Parathyroid adenoma (tissue), 2 donors: ENCODE results near the gene DNM1.

ENCODE experiments used
- H2AFZ ChIP-seq: fragments of 300-600 bp; sonication (generic); one replicate; pipeline ENCODE4 v1.7.0; 2017; ENCODE audit warnings: antibody characterized with exemption, mild to moderate bottlenecking
- H3K27ac ChIP-seq: fragments of 300-600 bp; sonication (generic); one replicate; pipeline ENCODE4 v1.7.0; 2017
- H3K27me3 ChIP-seq: fragments of 300-600 bp; sonication (generic); one replicate; pipeline ENCODE4 v1.7.0; 2017; ENCODE audit warnings: low read length; ENCODE audit not compliant: control insufficient read depth, insufficient read depth
- H3K36me3 ChIP-seq: fragments of 300-600 bp; sonication (generic); one replicate; pipeline ENCODE4 v1.7.0; 2017; ENCODE audit warnings: low read length; ENCODE audit not compliant: control insufficient read depth, insufficient read depth
- H3K4me1 ChIP-seq: fragments of 300-600 bp; sonication (generic); one replicate; pipeline ENCODE4 v1.7.0; 2017; ENCODE audit warnings: control low read depth
- H3K4me2 ChIP-seq: fragments of 300-600 bp; sonication (generic); one replicate; pipeline ENCODE4 v1.7.0; 2017; ENCODE audit warnings: low read length
- H3K4me3 ChIP-seq: fragments of 300-600 bp; sonication (generic); one replicate; pipeline ENCODE4 v1.7.0; 2017; ENCODE audit warnings: low read depth, low read length
- H3K79me2 ChIP-seq: fragments of 300-600 bp; sonication (generic); one replicate; pipeline ENCODE4 v1.7.0; 2017; ENCODE audit warnings: control low read depth
- H3K9ac ChIP-seq: fragments of 300-600 bp; sonication (generic); one replicate; pipeline ENCODE4 v1.7.0; 2017; ENCODE audit warnings: mild to moderate bottlenecking
- H3K9me3 ChIP-seq: fragments of 300-600 bp; sonication (generic); one replicate; pipeline ENCODE4 v1.7.0; 2017; ENCODE audit warnings: low read length; ENCODE audit not compliant: control insufficient read depth
- CTCF ChIP-seq: fragments of 300-600 bp; sonication (generic); IDR thresholded peaks from one replicate; pipeline ENCODE4 v1.7.0; 2017; ENCODE audit warnings: antibody characterized with exemption, mild to moderate bottlenecking
- donor health status: primary hyperparathyroidism.

Gene DNM1

GRCh38 chr9:128249908-128250838, 47.0 kb downstream of the DNM1 start:
- H3K9me3 ChIP-seq, result no peaks in the 10 kb centered on the region
- H3K36me3 ChIP-seq, result no peaks in the 10 kb centered on the region
- H3K4me3 ChIP-seq, result no peak overlapping the region

GRCh38 chr9:128250839-128251731, 47.9 kb downstream of the DNM1 start:
- no peak overlapping the region for H3K9ac ChIP-seq
- no peaks in the 10 kb centered on the region for H3K36me3 ChIP-seq
- H3K9me3 ChIP-seq, result no peaks in the 10 kb centered on the region
- H3K4me3 ChIP-seq, result no peak overlapping the region
- H3K79me2 ChIP-seq, result no peaks in the 10 kb centered on the region
- no peak for TF ChIP-seq CTCF
- H3K4me1 ChIP-seq, result no peaks in the 10 kb centered on the region
- H3K27me3 ChIP-seq, result no peaks in the 10 kb centered on the region
- no peak overlapping the region for H2AFZ ChIP-seq
- peak overlapping the region; percentile 22 for H3K4me2 ChIP-seq
- no peak overlapping the region for H3K27ac ChIP-seq

More at GRCh38 chr9:128249908-128250838, 47.0 kb downstream of the DNM1 start:
- Histone ChIP-seq H3K4me2 (peak overlapping the region; percentile 26), H3K27me3 (no peaks in the 10 kb centered on the region), H3K27ac (no peak overlapping the region), H2AFZ (no peak overlapping the region), H3K4me1 (no peaks in the 10 kb centered on the region), H3K9ac (no peak overlapping the region), H3K79me2 (no peaks in the 10 kb centered on the region)
- TF ChIP-seq CTCF, result no peak

GRCh38 chr9:128251732-128252100, 48.5 kb downstream of the DNM1 start:
- H3K4me1 ChIP-seq, result no peaks in the 10 kb centered on the region
- H3K9me3 ChIP-seq, result no peaks in the 10 kb centered on the region
- H3K27ac ChIP-seq, result no peak overlapping the region
- no peak overlapping the region for H2AFZ ChIP-seq
- no peak for TF ChIP-seq CTCF
- no peaks in the 10 kb centered on the region for H3K36me3 ChIP-seq
- H3K9ac ChIP-seq, result no peak overlapping the region
- H3K4me3 ChIP-seq, result no peak overlapping the region
- no peak overlapping the region for H3K4me2 ChIP-seq
- no peaks in the 10 kb centered on the region for H3K79me2 ChIP-seq
- no peaks in the 10 kb centered on the region for H3K27me3 ChIP-seq

- Histone ChIP-seq H2AFZ (no peak overlapping the region), H3K27me3 (no peaks in the 10 kb centered on the region), H3K27ac (no peak overlapping the region), H3K4me3 (no peak overlapping the region), H3K4me2 (no peak overlapping the region), H3K9ac (no peak overlapping the region), H3K9me3 (no peaks in the 10 kb centered on the region), H3K4me1 (no peaks in the 10 kb centered on the region), H3K79me2 (no peaks in the 10 kb centered on the region), H3K36me3 (no peaks in the 10 kb centered on the region)
- no peak for TF ChIP-seq CTCF
Observed at GRCh38 chr9:128252317-128253139, 49.3 kb downstream of the DNM1 start.
